ENCODE measurements around the gene VSX1.

Gene VSX1

GRCh38 chr20:25051386-25052155 is 30.4 kb downstream of the VSX1 start:
- DNase-seq, result peak; percentile 1

- DNase-seq, result peak; percentile 11
Observed at GRCh38 chr20:25050501-25051350, 31.2 kb downstream of the VSX1 start.

- peak; percentile 9 for DNase-seq
Observed at GRCh38 chr20:25050082-25050481, 31.9 kb downstream of the VSX1 start.

GRCh38 chr20:25049261-25050060 is 32.5 kb downstream of the VSX1 start:
- DNase-seq, result peak; percentile 4

GRCh38 chr20:25048519-25048952 is 33.4 kb downstream of the VSX1 start:
- no peak for DNase-seq

GRCh38 chr20:25047766-25048165 is 34.2 kb downstream of the VSX1 start:
- no peak for DNase-seq

- DNase-seq, result no peak
Observed at GRCh38 chr20:25046736-25047666, 34.9 kb downstream of the VSX1 start.

- DNase-seq, result no peak
Observed at GRCh38 chr20:25046181-25046641, 35.7 kb downstream of the VSX1 start.

GRCh38 chr20:25045343-25045712 is 36.6 kb downstream of the VSX1 start:
- no peak for DNase-seq

GRCh38 chr20:25044660-25045342 is 37.1 kb downstream of the VSX1 start:
- no peak for DNase-seq

- no peak for DNase-seq
Observed at GRCh38 chr20:25044261-25044560, 37.7 kb downstream of the VSX1 start.

- no peak for DNase-seq
Observed at GRCh38 chr20:25043499-25044260, 38.3 kb downstream of the VSX1 start.

- DNase-seq, result peak; percentile 73
Observed at GRCh38 chr20:25042531-25043498, 39.1 kb downstream of the VSX1 start.

- DNase-seq, result no peak
Observed at GRCh38 chr20:25041813-25042530, 40.0 kb downstream of the VSX1 start.

GRCh38 chr20:25040438-25040831 is 41.5 kb downstream of the VSX1 start:
- DNase-seq, result no peak

- DNase-seq, result no peak
Observed at GRCh38 chr20:25039697-25040437, 42.1 kb downstream of the VSX1 start.

GRCh38 chr20:25038591-25039015 is 43.3 kb downstream of the VSX1 start:
- DNase-seq, result no peak

- no peak for DNase-seq
Observed at GRCh38 chr20:25038103-25038410, 43.9 kb downstream of the VSX1 start.

Data from CD4-positive, alpha-beta T cell treated with Interleukin-15 for 1 hour (primary cell).